IMR-90 (cell line): ENCODE data around the gene LZIC. TPM values are rescaled to one million over a fixed set of nuclear protein-coding genes. Genes with fewer than 3 reads are reported as not detected.
A peak's percentile ranks its signal among the peaks of the same experiment; 100 is the strongest.

Experiments
- ATAC-seq: fragments of 200-7000 bp; cut with Tn5 transposase; 2 replicates; pipeline ENCODE4 v1.9.1; 2020; ENCODE audit warnings: low read depth, mild to moderate bottlenecking, moderate library complexity
- BruUV-seq: library from RNA; stranded (reverse); fragments of 400-500 nt; replicated peaks from 2 replicates; lab custom pipeline; 2021; lab: Mats Ljungman, UMichigan
- CTCF ChIA-PET: fragments of 300-600 bp; formaldehyde crosslinking; extraction: SDS; loops from one replicate; lab custom pipeline; 2021; ENCODE audit warnings: antibody characterized with exemption; lab: Yijun Ruan, JAX
- POLR2A ChIA-PET: fragments of 300-600 bp; sonication (Branson Sonifier 250); formaldehyde crosslinking; loops from one replicate; lab custom pipeline; 2022; ENCODE audit warnings: antibody characterized with exemption; ENCODE audit not compliant: unreplicated experiment; lab: Charles Lee
- DNase-seq: peaks from one replicate; pipeline ENCODE4 v3.0.0; 2013
- H2AFZ ChIP-seq: replicated peaks from 2 replicates; pipeline ENCODE3; 2013; ENCODE audit warnings: low read length, mild to moderate bottlenecking; ENCODE audit not compliant: poor library complexity
- H2AK5ac ChIP-seq: 2 replicates; pipeline ENCODE4 v1.6.1; 2013; ENCODE audit warnings: low read depth, low read length, inconsistent platforms
- H2AK9ac ChIP-seq: replicated peaks from 2 replicates; pipeline ENCODE3; 2013; ENCODE audit warnings: mild to moderate bottlenecking, low read depth, low read length, moderate library complexity; ENCODE audit not compliant: poor library complexity
- H2BK120ac ChIP-seq: 2 replicates; pipeline ENCODE4 v1.6.1; 2013; ENCODE audit warnings: low read depth, low read length, inconsistent platforms
- H2BK15ac ChIP-seq: 3 replicates; pipeline ENCODE4 v1.6.1; 2013; ENCODE audit warnings: low read depth, low read length, inconsistent platforms
- H2BK20ac ChIP-seq: 2 replicates; pipeline ENCODE4 v1.6.1; 2013; ENCODE audit warnings: low read depth, mild to moderate bottlenecking, inconsistent platforms, low read length, moderate library complexity
- H2BK5ac ChIP-seq: 2 replicates; pipeline ENCODE4 v1.6.1; 2013; ENCODE audit warnings: mild to moderate bottlenecking, low read depth, low read length, inconsistent platforms; ENCODE audit not compliant: poor library complexity, severe bottlenecking
- H3K14ac ChIP-seq: replicated peaks from 2 replicates; pipeline ENCODE4 v1.6.1; 2013; ENCODE audit warnings: low read depth, low read length, inconsistent platforms
- H3K18ac ChIP-seq: 2 replicates; pipeline ENCODE4 v1.6.1; 2013; ENCODE audit warnings: low read depth, low read length, control low read depth
- H3K23ac ChIP-seq: 2 replicates; pipeline ENCODE4 v1.6.1; 2013; ENCODE audit warnings: low read depth, low read length, inconsistent platforms
- H3K27ac ChIP-seq: 2 replicates; pipeline ENCODE4 v1.5.1; 2013; ENCODE audit warnings: mild to moderate bottlenecking, control low read depth, low read length; ENCODE audit not compliant: insufficient read depth
- H3K27me3 ChIP-seq: 2 replicates; pipeline ENCODE4 v1.6.1; 2013; ENCODE audit warnings: low read length; ENCODE audit not compliant: control insufficient read depth, insufficient read depth
- H3K36me3 ChIP-seq: 2 replicates; pipeline ENCODE4 v1.6.1; 2013; ENCODE audit warnings: low read length, mixed read lengths; ENCODE audit not compliant: control insufficient read depth, insufficient read depth
- H3K4ac ChIP-seq: 2 replicates; pipeline ENCODE4 v1.6.1; 2013; ENCODE audit warnings: low read depth, low read length, inconsistent platforms
- H3K4me1 ChIP-seq: 2 replicates; pipeline ENCODE4 v1.6.1; 2013; ENCODE audit warnings: low read length, mixed read lengths; ENCODE audit not compliant: control insufficient read depth, insufficient read depth
- H3K4me2 ChIP-seq: 2 replicates; pipeline ENCODE4 v1.6.1; 2013; ENCODE audit warnings: low read depth, mild to moderate bottlenecking, control low read depth, low read length, moderate library complexity
- H3K4me3 ChIP-seq: 2 replicates; pipeline ENCODE4 v1.5.1; 2013; ENCODE audit warnings: low read depth, mild to moderate bottlenecking, control low read depth, low read length, moderate library complexity; ENCODE audit not compliant: insufficient read depth
- H3K56ac ChIP-seq: 2 replicates; pipeline ENCODE4 v1.6.1; 2013; ENCODE audit warnings: low read length, inconsistent platforms; ENCODE audit not compliant: insufficient read depth; ENCODE audit errors: extremely low read depth
- H3K79me1 ChIP-seq, 2 experiments: 2 replicates each; pipeline ENCODE4 v1.6.1; 2013; ENCODE audit warnings: low read length in 2 of 2, inconsistent platforms in 1 of 2, low read depth in 1 of 2
- H3K9ac ChIP-seq: 2 replicates; pipeline ENCODE4 v1.6.1; 2013; ENCODE audit warnings: low read depth, low read length, control low read depth
- H3K9me1 ChIP-seq: 2 replicates; pipeline ENCODE4 v1.6.1; 2013; ENCODE audit warnings: low read length, inconsistent platforms; ENCODE audit not compliant: insufficient read depth
- H3K9me3 ChIP-seq: 2 replicates; pipeline ENCODE4 v1.6.1; 2013; ENCODE audit warnings: low read length; ENCODE audit not compliant: control insufficient read depth, insufficient read depth
- H4K20me1 ChIP-seq: 2 replicates; pipeline ENCODE4 v1.6.1; 2013; ENCODE audit warnings: low read length, inconsistent platforms; ENCODE audit not compliant: insufficient read depth
- H4K5ac ChIP-seq: 2 replicates; pipeline ENCODE4 v1.6.1; 2013; ENCODE audit warnings: mild to moderate bottlenecking, low read depth, low read length, control low read depth
- H4K8ac ChIP-seq, 2 experiments: 2 replicates each; pipeline ENCODE4 v1.6.1; 2013; ENCODE audit warnings: low read depth in 2 of 2, low read length in 2 of 2, control low read depth in 1 of 2, inconsistent platforms in 1 of 2
- H4K91ac ChIP-seq: 2 replicates; pipeline ENCODE4 v1.6.1; 2013; ENCODE audit warnings: low read depth, low read length, inconsistent platforms; ENCODE audit not compliant: insufficient read depth
- BHLHE40 ChIP-seq: fragments of 150-350 bp; IDR thresholded peaks from 2 replicates; pipeline ENCODE4 v1.6.1; 2016; ENCODE audit warnings: mild to moderate bottlenecking, low read depth, low read length
- CEBPB ChIP-seq: IDR thresholded peaks from 2 replicates; pipeline ENCODE4 v1.6.1; 2012; ENCODE audit warnings: low read depth, low read length, improper control_type of control experiment
- CHD1 ChIP-seq: IDR thresholded peaks from 2 replicates; pipeline ENCODE4 v1.6.1; 2012; ENCODE audit warnings: low read depth, low read length, improper control_type of control experiment
- CTCF ChIP-seq: conservative IDR thresholded peaks from 2 replicates; pipeline ENCODE4 v1.5.1; 2012; ENCODE audit warnings: mild to moderate bottlenecking, low read depth, low read length, improper control_type of control experiment
- ELK1 ChIP-seq: fragments of 150-350 bp; IDR thresholded peaks from 2 replicates; pipeline ENCODE4 v1.6.1; 2016; ENCODE audit warnings: low read depth, mild to moderate bottlenecking, low read length, moderate library complexity, borderline replicate concordance
- FOS ChIP-seq: fragments of 150-350 bp; IDR thresholded peaks from 2 replicates; pipeline ENCODE4 v1.6.1; 2016; ENCODE audit warnings: low read depth, low read length
- MAFK ChIP-seq: IDR thresholded peaks from 2 replicates; pipeline ENCODE4 v1.6.1; 2012; ENCODE audit warnings: low read depth, low read length, improper control_type of control experiment
- MAZ ChIP-seq: IDR thresholded peaks from 2 replicates; pipeline ENCODE4 v1.6.1; 2012; ENCODE audit warnings: low read depth, mild to moderate bottlenecking, low read length, improper control_type of control experiment, moderate library complexity, borderline replicate concordance
- MXI1 ChIP-seq: IDR thresholded peaks from 2 replicates; pipeline ENCODE4 v1.6.1; 2012; ENCODE audit warnings: low read depth, mild to moderate bottlenecking, low read length, moderate library complexity, borderline replicate concordance
- NFE2L2 ChIP-seq: fragments of 150-350 bp; IDR thresholded peaks from 2 replicates; pipeline ENCODE4 v1.6.1; 2016; ENCODE audit warnings: low read depth, mild to moderate bottlenecking, low read length
- POLR2A ChIP-seq: IDR thresholded peaks from 2 replicates; pipeline ENCODE4 v1.6.1; 2012; ENCODE audit warnings: mild to moderate bottlenecking, low read depth, low read length
- RAD21 ChIP-seq: IDR thresholded peaks from 2 replicates; pipeline ENCODE4 v1.6.1; 2012; ENCODE audit warnings: low read length, improper control_type of control experiment
- RCOR1 ChIP-seq: IDR thresholded peaks from 2 replicates; pipeline ENCODE4 v1.6.1; 2012; ENCODE audit warnings: mild to moderate bottlenecking, low read length, improper control_type of control experiment; ENCODE audit not compliant: insufficient replicate concordance
- RFX5 ChIP-seq: IDR thresholded peaks from 2 replicates; pipeline ENCODE4 v1.8.0; 2012; ENCODE audit warnings: low read depth, mild to moderate bottlenecking, low read length, moderate library complexity
- SMC3 ChIP-seq: fragments of 150-350 bp; IDR thresholded peaks from 2 replicates; pipeline ENCODE4 v1.6.1; 2016; ENCODE audit warnings: low read depth, mild to moderate bottlenecking, antibody characterized with exemption, low read length, moderate library complexity
- USF2 ChIP-seq: fragments of 150-350 bp; IDR thresholded peaks from 2 replicates; pipeline ENCODE4 v1.6.1; 2017; ENCODE audit warnings: mild to moderate bottlenecking, antibody characterized with exemption, low read length, low read depth
- WGBS, 2 experiments: methylation state at CpG; one replicate each; pipeline versions ENCODE4 v1.1.5 to v1.1.7; 2013; ENCODE audit warnings: missing lambda C conversion rate in 2 of 2; ENCODE audit not compliant: insufficient read length in 1 of 2; ENCODE audit errors: extremely low coverage in 2 of 2; 5-methylcytosine and 5-hydroxymethylcytosine counted together
- dilution Hi-C: fragments of 300-500 bp; cut with HindIII; formaldehyde crosslinking; loops from one replicate; pipeline ENCODE4 v1.14.3; 2018; ENCODE audit warnings: low sequenced_read_pairs; ENCODE audit not compliant: unreplicated experiment
- in situ Hi-C: fragments of 300-500 bp; cut with MboI; formaldehyde crosslinking; loops from 3 replicates; pipeline ENCODE4 v1.14.3; 2019; ENCODE audit warnings: low sequenced_read_pairs, inconsistent platforms, mixed read lengths
- intact Hi-C: fragments of 100-400 bp; cut with micrococcal nuclease; formaldehyde crosslinking; loops from 2 replicates; pipeline ENCODE4 v1.10.0; 2022
- polyA plus RNA-seq, 3 experiments: library from polyadenylated mRNA; depleted of rRNA; stranded (reverse); fragments of >200 nt; gene quantifications; 2 replicates each; pipeline ENCODE4 v1.2.3, GENCODE V29; 2012; ENCODE audit warnings: low replicate concordance in 1 of 3
- total RNA-seq: library from RNA; depleted of rRNA; stranded (reverse); fragments of >200 nt; gene quantifications from 2 replicates; pipeline ENCODE4 v1.2.3, GENCODE V29; 2012

The LZIC gene
- total and polyA plus RNA-seq, 2 of the 4 experiments (the other 2 are of a cell fraction), result 11.6 to 19.0 TPM

GRCh38 chr1:9927259-9927658, 15.9 kb downstream of the LZIC start:
- BruUV-seq, result TSS peak; percentile 56
- Histone ChIP-seq H3K56ac (no peak overlapping the region), H3K4me1 (no peaks in the 10 kb centered on the region), H2AK9ac (no peak overlapping the region), H3K79me1 (no peaks in the 10 kb centered on the region), H4K5ac (no peak overlapping the region), H3K14ac (no peak overlapping the region), H3K18ac (no peak overlapping the region), H2BK20ac (no peak overlapping the region), H3K4me3 (no peak overlapping the region), H2BK5ac (no peak overlapping the region), H3K4me2 (no peak overlapping the region), H4K20me1 (no peaks in the 10 kb centered on the region), H2BK15ac (no peak overlapping the region), H4K8ac (no peak overlapping the region), H2AFZ (no peak overlapping the region), H3K27me3 (no peaks in the 10 kb centered on the region), H3K4ac (no peak overlapping the region), H3K9me3 (no peaks in the 10 kb centered on the region), H3K9ac (no peak overlapping the region), H2BK120ac (no peak overlapping the region), H3K27ac (no peak overlapping the region), H3K36me3 (peaks cover 9% of the 10 kb centered on the region), H3K23ac (no peak overlapping the region), H3K9me1 (no peaks in the 10 kb centered on the region), H4K91ac (no peak overlapping the region), H2AK5ac (no peak overlapping the region)
- ATAC-seq, result no peak
- ChIA-PET CTCF (no interaction called here), POLR2A (no interaction called here)
- no peak for DNase-seq
- WGBS, 2 experiments, result no CpG with 5 or more reads among the region's 5 CpGs
- no peak for TF ChIP-seq CEBPB
- TF ChIP-seq MXI1, result no peak
- TF ChIP-seq CHD1, result no peak
- no peak for TF ChIP-seq NFE2L2
- TF ChIP-seq BHLHE40, result no peak
- no peak for TF ChIP-seq RCOR1
- no peak for TF ChIP-seq ELK1
- TF ChIP-seq RAD21, result no peak
- no peak for TF ChIP-seq CTCF
- no peak for TF ChIP-seq SMC3
- TF ChIP-seq USF2, result no peak
- no peak for TF ChIP-seq POLR2A
- no peak for TF ChIP-seq RFX5
- TF ChIP-seq MAZ, result no peak
- no peak for TF ChIP-seq FOS
- no peak for TF ChIP-seq MAFK
- intact Hi-C loops, result no loop called here
- in situ Hi-C loops, result no loop called here
- dilution Hi-C loops, result no loop called here
